Left cardiac atrium (tissue), 4 donors: Measurements from ENCODE around the gene ZFP91. TPM values are rescaled to one million over a fixed set of nuclear protein-coding genes. Genes with fewer than 3 reads are reported as not detected.
"Not testable (repeated sequence)": the region's sequence is repeated elsewhere in the genome, so short reads cannot be mapped to it uniquely, and the experiment has no call there.

Experiments used
- ATAC-seq, 2 donors: fragments of 200-7000 bp; cut with Tn5 transposase; one replicate each; pipeline ENCODE4 v1.9.1; 2020; ENCODE audit warnings: mild to moderate bottlenecking in 2 of 2, moderate library complexity in 2 of 2
- DNase-seq: peaks from one replicate; pipeline ENCODE4 v3.0.0-alpha.2; 2020
- intact Hi-C, 2 donors: fragments of 100-400 bp; cut with DNase I; formaldehyde crosslinking; loops; one replicate each; pipeline versions ENCODE4 v1.14.1 to v1.15.1; 2022 to 2023
- long read RNA-seq: library from polyadenylated mRNA; unstranded; transcript quantifications from one replicate; pipeline ENCODE4 v2.0.0, GENCODE V29; 2021
- total RNA-seq, 2 donors: library from RNA; stranded (reverse); fragmentation: NEBNext Ultra II Directional; extraction: Animal tissue kit (Norgen Biotek cat#: 25700); gene quantifications; one replicate each; pipeline ENCODE4 v1.2.1, GENCODE V29; 2021
- donor health status: DM: no; HTN: yes; CAD: no.
- donor health status: DM: no; HTN: yes; CAD: no; lungs with severe emphysema.
- donor health status: DM: yes; HTN: yes; CAD: no.
- donor health status: Dilated cardiomyopathy.

The ZFP91 gene, protein sequence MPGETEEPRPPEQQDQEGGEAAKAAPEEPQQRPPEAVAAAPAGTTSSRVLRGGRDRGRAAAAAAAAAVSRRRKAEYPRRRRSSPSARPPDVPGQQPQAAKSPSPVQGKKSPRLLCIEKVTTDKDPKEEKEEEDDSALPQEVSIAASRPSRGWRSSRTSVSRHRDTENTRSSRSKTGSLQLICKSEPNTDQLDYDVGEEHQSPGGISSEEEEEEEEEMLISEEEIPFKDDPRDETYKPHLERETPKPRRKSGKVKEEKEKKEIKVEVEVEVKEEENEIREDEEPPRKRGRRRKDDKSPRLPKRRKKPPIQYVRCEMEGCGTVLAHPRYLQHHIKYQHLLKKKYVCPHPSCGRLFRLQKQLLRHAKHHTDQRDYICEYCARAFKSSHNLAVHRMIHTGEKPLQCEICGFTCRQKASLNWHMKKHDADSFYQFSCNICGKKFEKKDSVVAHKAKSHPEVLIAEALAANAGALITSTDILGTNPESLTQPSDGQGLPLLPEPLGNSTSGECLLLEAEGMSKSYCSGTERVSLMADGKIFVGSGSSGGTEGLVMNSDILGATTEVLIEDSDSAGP
- total RNA-seq: 10 to 100 TPM; 49.8 to 58.6 TPM
- long read RNA-seq: 0 reads

- peak; percentile 98 for DNase-seq
- intact Hi-C loops: loop anchor here (5.0 to 10.0 kb wide), 2 partner anchors 46 to 99 kb away; partner anchors contain the start of gene CNTF (in 1 of the 2)
- ATAC-seq: peak; percentile 87 to 91
These were observed at the start of gene ZFP91 for GRCh38 chr11:58578635-58579191. TSS of gene ZFP91 (plus strand) at chr11:58579063. CDS start at chr11:58579282, 219 bp downstream.

GRCh38 chr11:58530236-58530635 lies 48.6 kb upstream of the ZFP91 start:
- no peak for DNase-seq
- no peak for ATAC-seq

DNA sequence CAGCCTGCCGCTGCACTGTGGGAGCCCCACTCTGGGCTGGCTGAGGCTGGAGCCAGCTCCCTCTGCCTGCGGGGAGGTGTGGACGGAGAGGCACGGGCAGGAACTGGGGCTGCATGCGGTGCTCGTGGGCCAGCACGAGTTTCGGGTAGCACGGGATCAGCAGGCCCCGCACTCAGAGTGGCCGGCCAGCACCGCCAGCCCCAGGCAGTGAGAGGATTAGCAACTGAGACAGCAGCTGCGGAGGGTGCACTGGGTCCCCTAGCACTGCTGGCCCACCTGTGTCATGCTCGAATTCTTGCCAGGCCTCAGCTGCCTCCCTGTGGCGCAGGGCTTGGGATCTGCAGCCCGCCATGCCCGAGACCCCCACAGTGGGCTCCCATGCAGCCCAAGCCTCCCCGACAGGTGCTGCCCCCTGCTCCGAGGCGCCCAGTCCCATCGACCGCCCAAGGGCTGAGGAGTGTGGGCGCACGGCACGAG lies 47.0 kb upstream of the ZFP91 start:
- no peak for ATAC-seq
- intact Hi-C loops: no loop called here
- DNase-seq: no peak

More at GRCh38 chr11:58530236-58530635, 48.6 kb upstream of the ZFP91 start:
- intact Hi-C loops: no loop called here

GRCh38 chr11:58546841-58547240 lies 32.0 kb upstream of the ZFP91 start:
- intact Hi-C loops: no loop called here
- no peak for ATAC-seq
- DNase-seq: no peak

DNA sequence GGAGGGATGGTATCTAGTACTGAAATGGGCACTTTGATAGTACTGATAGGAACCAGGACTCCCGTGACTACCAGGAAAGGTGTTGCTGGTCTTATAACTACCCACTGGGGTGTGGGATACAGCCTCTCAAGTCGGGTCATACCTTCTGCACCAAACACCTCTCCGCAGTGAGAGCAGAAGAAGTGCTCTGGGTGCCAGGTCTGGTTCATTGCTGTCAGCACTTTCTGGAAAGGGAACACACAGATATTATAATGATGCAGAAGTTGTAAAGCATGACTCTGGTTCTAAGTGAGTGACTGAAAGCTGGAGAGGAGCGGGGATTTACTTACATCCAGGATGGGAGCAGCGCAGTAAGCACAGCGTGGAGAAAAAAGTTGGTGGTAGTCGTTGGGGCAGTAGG lies 29.2 kb upstream of the ZFP91 start:
- peak; percentile 28 for DNase-seq
- intact Hi-C loops: no loop called here
- peak; percentile 59 to 94 for ATAC-seq

DNA sequence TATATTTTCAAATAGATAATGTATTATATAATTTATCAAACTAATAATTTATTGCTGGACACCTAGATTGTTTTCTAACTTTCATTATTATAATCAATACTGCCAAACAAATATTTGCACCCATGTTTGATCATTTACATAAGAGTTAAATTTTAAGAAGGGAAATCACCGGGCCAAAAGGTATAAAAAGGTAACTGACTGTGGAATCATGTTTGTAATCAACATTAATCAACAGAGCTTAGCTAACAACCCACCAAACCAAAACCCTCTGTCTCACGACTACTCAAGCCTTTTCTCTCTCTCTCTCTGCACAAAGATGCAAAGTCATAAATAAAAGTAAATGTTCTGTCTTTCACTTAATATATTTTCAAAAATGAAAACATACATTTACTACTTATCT lies 18.0 kb upstream of the ZFP91 start:
- DNase-seq (no peak), ATAC-seq (no peak)
- intact Hi-C loops: no loop called here

- DNase-seq (no peak), ATAC-seq (no peak)
- intact Hi-C loops: no loop called here
These were observed 17.3 kb upstream of the ZFP91 start for GRCh38 chr11:58561394-58562098.

DNA sequence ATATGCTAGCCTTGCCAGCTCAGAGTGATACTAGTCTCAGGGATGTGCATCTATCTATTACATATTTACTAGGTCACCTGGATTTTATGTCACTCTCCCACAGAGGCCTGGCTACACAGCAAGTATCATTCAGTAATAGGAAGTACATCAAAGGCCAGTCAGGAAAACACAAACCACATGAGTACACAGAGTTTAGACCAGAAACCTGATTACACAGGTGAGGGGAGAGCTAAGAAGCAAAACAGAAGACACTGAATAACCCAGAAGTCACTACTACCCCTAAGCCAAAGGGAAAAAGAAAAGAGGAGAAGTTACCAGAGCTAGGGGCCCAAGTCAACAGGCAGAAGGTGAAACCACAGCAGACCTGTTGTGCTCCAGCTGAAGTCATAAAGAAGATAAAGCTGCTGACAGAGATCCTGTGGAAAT lies 16.5 kb upstream of the ZFP91 start:
- ATAC-seq (no peak), DNase-seq (no peak)
- intact Hi-C loops: no loop called here

DNA sequence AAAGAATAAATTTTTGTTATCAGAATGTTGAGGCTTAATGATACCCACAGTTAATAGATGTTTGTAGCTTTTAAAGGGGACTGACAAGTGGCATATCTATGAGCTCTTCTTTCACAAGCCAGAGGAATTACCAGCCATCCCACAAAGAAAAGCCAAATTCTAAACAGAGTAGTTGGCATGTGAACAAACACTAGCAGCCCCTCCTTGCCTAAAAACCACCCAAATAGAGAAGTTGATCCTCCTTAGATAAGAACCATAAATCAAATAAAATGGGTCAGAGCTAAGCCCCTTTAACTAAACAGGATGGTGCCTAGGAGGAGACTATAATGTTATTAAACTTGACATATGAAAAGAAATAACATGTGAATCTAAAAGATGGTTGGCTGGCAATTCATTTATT lies 14.6 kb upstream of the ZFP91 start:
- DNase-seq: no peak
- ATAC-seq: no peak
- intact Hi-C loops: no loop called here

- intact Hi-C loops: loop anchor here in 1 of 2 donors (2.0 kb wide), 1 partner anchor 63 kb away; no protein-coding TSS in a partner anchor
- DNase-seq (peak; percentile 50), ATAC-seq (peak; percentile 68 to 69)
These were observed 10.9 kb upstream of the ZFP91 start for GRCh38 chr11:58567889-58568512.

GRCh38 chr11:58572906-58573305 lies 6.0 kb upstream of the ZFP91 start:
- not testable (repeated sequence) for ATAC-seq, DNase-seq
- intact Hi-C loops: loop anchor here in 1 of 2 donors (10.0 kb wide), 1 partner anchor 52 kb away; the partner anchor contains the start of gene CNTF

DNA sequence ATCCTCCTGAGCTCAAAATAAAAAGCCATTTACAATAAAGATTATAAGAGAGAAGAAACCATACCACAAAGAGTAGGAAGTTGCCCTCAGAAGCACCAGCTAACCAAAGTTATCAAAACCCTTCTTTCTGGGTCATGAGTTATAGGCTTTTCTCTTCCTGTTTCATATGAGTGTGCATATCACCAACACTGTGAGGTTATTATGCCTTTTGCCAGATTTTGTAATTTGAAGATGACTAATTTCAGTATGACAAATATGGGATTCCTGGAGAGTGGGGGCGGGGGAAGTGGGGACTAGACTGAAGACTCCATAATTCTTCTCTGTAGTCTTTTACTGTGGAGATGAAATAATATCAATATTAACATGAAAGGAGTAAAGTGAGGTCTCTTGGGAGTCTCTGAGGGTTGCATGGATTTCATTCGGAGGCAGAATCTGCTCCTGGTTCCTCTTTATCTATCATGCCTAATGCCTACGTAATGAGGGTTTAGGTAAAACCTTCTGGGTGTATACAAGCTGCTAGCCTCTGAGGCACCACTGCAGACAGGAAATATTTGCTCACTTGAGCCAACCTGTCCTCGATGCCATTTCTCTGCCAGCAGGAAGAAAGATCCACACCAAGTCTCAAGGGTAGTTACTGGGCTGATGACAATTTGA lies 5.3 kb upstream of the ZFP91 start:
- intact Hi-C loops: loop anchor here in 1 of 2 donors (10.0 kb wide), 1 partner anchor 51 kb away; the partner anchor contains the start of gene CNTF
- DNase-seq (peak; percentile 73), ATAC-seq (peak in 1 of 2 donors; percentile 29)

GRCh38 chr11:58574881-58575280 lies 4.0 kb upstream of the ZFP91 start:
- intact Hi-C loops: loop anchor here (5.0 to 10.0 kb wide), 2 partner anchors 50 to 102 kb away; partner anchors contain the start of gene CNTF (in 1 of the 2)
- ATAC-seq (no peak), DNase-seq (no peak)

DNA sequence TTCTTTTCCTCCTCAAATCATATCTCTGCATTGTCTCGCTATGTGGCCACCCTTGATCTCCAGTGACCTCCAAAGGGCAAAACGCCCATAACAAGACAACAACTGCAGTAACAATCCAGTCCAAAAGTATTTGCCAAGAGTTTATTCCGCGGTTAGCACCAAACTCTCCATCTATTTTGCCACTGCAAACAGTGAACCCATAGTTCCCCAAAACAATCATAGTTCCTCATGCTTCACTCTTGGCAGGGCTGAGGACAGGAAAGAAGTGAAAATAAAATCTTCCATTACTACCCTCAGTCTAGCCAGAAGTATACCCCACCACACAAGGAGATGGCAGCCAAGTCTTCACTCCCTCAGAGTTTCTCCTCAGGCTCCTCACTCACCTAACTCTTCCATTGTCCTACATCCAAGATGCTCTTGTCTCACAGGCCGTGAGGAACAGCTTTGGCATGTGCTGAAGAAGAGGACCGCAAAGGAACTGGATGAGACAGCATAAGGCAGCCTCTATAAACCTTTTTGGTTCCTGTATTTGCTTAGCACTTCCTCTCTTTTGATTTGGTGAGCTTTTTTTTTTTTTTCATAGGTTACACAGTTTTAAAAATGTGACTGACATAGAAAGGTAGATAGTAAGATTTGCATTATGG lies 3.4 kb upstream of the ZFP91 start, which contains the start of gene LPXN:
TSS of gene LPXN (minus strand) at position 480 of the 644 bp plus-strand sequence. CDS start at position 396, 84 bp downstream.
- DNase-seq (no peak), ATAC-seq (no peak)
- intact Hi-C loops: loop anchor here (5.0 to 10.0 kb wide), 2 partner anchors 49 to 102 kb away; partner anchors contain the start of gene CNTF (in 1 of the 2)

DNA sequence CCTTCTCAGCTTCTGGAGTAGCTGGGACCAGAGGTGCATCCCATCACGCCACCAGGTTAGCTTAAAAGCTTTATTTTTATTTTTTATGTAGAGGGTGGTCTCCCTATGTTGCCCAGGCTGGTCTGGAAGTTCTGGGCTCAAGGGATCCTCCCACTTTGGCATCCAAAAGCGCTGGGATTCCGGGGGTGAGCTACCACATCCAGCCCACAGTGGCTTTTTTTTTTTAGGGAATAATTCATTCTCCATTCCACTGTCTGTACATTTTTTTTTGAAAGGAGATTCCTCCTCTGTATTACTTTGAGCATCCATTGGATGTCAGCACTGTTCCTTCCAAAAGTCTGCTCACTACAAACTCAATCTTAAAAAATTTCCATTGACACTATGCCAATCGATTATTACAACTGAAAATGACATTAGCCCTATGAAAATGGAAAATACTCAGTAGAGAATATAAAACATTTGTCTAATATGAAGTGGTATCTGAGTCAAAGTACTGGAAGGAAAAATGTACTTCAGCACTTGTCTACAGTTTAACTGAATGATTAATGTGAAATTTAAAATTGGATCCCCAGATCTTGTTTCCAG lies 1.9 kb upstream of the ZFP91 start:
- DNase-seq (no peak), ATAC-seq (no peak)
- intact Hi-C loops: loop anchor here (5.0 to 10.0 kb wide), 2 partner anchors 48 to 100 kb away; partner anchors contain the start of gene CNTF (in 1 of the 2)

DNA sequence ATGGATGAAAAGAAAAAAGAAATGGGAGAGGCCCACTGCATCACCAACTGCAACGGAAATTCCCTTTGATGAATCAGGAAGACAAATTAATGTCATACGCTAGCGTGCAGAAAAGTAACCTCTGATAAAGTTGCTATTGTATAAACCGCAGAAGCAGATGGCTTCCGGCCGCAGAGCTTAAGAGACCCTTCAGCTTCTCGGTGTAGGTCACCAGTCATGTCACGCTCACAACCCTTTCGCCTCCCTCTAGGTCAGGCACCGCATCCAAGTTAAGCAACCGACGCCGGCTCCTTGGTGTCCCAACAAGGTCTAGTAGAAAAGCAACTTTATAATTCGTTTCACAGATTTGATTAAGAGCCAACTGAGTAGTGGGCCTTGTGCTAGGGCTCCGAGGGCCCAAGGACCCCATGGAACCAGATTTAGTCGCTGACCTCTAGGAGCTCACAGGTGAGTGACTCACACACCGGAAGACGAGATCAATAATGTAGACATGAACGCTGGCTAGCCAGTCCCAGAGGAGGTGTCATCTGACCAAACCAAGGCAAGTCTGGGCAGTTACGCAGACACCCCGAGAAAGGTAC lies 1.2 kb upstream of the ZFP91 start:
- DNase-seq (peak; percentile 60), ATAC-seq (no peak)
- intact Hi-C loops: loop anchor here (5.0 to 10.0 kb wide), 2 partner anchors 47 to 100 kb away; partner anchors contain the start of gene CNTF (in 1 of the 2)
